Dedifferentiated amniotic fluid mesenchymal stem cell (primary cell): ENCODE measurements around the gene POLR1B.
"Not testable (repeated sequence)": the region's sequence is repeated elsewhere in the genome, so short reads cannot be mapped to it uniquely, and the experiment has no call there.

Experiments used
- DNase-seq: peaks from one replicate; pipeline ENCODE4 v3.0.0-alpha.2; 2016; ENCODE audit errors: extremely low spot score

The POLR1B gene

GRCh38 chr2:112600634-112601033 lies 58.4 kb downstream of the POLR1B start:
- DNase-seq, result no peak

DNA sequence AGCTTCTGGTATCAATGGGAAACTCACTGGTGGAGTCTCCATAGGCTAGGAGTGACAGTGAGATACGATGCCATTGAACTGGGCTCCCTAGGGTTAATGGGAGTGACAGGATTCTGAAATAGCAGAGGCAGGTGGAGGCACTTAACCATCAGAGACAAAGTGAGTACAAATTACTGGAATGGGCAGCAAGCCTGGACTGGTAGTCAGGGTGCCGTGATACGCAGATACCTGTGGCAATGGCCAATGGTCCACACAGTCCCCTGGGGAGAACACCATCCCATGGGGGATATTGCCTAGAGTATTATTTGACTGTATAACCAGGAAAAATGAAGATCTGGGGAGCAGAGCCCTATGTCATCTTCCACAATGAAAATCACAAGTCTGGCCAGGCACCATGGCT lies 59.5 kb downstream of the POLR1B start:
- no peak for DNase-seq

DNA sequence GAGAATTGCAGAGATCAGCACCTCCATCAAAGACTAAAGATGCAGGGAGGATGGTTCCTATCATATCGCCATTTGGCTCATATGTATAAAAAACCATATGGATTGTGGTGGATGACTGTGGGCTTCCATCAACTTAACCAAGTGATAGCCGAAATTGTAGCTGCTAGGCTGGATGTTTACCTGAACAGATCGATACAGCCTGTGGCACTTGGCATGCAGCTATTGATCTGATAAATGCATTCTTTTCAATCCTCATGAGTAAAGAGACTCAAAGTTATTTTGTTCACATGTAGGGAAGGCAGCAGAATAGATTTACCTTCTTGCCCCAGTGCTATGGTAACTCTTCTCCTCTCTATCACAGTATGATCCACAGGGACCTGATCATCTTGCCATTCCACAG lies 60.7 kb downstream of the POLR1B start:
- DNase-seq, result no peak

GRCh38 chr2:112603731-112604130 lies 61.5 kb downstream of the POLR1B start:
- DNase-seq, result no peak

- no peak for DNase-seq
Observed at GRCh38 chr2:112604952-112605351, 62.7 kb downstream of the POLR1B start.

GRCh38 chr2:112605926-112606325 lies 63.7 kb downstream of the POLR1B start:
- no peak for DNase-seq

- DNase-seq, result no peak
Observed at GRCh38 chr2:112606547-112606946, 64.3 kb downstream of the POLR1B start.

DNA sequence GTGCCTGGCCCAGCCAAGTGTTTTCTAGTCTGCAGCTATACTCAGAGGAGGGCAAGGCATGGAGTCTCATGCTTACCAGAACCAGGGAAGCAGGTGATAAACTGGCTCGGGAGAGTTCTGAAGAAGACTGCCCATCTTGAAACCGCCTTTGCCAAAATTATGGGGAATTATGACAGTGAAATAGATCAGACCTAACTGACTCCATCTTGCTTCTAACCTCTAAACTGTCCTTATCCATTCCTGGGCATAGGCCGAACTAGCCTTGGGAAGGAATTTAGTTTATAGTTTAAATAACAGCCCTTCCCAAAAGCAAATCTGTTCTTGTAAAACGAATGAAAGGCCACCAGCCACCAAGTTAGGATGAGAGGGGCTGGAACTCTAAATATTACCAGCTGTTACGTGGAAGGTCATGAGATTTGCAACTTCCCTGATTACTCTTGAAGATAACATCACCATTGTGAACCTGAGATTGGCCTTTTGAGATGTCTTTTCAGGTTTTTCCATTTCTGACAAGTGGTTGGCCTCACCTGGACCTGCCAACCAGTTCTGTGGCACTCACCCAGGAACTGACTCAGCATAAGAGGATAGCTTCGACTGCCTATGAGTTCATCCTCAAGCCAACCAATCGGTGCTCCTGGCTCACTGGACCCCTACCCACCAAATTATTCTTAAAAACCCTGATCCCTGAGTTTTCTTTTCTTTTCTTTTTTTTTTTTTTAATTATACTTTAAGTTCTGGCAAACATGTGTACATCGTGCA lies 65.6 kb downstream of the POLR1B start:
- no peak for DNase-seq

DNA sequence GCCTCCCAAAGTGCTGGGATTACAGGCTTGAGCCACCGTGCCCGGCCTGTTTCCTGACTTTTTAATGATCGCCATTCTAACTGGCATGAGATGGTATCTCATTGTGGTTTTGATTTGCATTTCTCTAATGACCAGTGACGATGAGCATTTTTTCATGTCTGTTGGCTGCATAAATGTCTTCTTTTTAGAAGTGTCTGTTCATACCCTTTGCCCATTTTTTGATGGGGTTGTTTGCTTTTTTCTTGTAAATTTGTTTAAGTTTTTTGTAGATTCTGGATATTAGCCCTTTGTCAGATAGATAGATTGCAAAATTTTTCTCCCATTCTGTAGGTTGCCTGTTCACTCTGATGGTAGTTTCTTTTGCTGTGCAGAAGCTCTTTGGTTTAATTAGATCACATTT lies 67.1 kb downstream of the POLR1B start:
- not testable (repeated sequence) for DNase-seq

DNA sequence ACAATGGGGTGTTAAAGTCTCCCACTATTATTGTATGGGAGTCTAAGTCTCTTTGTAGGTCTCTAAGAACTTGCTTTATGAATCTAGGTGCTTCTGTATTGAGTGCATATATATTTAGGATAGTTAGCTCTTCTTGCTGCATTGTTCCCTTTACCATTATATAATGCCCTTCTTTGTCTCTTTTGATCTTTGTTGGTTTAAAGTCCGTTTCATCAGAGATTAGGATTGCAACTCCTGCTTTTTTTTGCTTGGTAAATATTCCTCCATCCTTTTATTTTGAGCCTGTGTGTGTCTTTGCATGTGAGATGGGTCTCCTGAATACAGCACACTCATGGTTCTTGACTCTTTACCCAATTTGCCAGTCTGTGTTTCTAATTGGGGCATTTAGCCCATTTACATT lies 70.0 kb downstream of the POLR1B start:
- DNase-seq, result not testable (repeated sequence)

GRCh38 chr2:112614201-112614840 lies 72.1 kb downstream of the POLR1B start:
- no peak for DNase-seq

DNA sequence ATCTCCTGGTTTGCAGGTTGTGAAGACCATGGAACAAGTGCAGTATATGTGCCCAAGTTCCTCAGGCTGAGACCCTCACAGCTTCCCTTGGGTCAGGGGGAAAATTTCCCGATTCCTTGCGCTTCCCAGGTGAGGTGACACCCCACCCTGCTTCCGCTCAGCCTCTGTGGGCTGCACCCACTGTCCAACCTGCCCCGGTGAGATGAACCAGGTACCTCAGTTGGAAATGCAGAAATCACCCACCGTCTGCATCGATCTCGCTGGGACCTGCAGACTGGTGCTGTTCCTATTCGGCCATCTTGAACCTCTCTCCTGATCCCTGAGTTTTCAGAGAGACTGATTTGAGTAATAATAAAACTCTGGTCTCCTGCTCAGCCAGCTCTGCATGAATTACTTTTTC lies 72.8 kb downstream of the POLR1B start:
- DNase-seq, result no peak

DNA sequence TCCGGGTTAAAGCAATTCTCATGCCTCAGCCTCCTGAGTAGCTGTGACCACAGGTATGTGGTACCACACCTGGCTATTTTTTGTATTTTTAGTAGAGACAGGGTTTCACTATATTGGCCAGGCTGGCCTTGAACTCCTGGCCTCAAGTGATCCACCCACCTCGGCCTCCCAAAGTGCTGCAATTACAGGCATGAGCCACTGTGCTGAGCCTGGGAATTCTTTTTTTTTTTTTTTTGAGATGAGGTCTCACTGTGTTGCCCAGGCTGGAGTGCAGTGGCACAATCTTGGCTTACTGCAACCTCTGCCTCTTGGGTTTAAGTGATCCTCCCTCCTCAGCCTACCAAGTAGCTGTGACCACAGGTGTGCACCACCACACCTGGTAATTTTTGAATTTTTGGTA lies 73.5 kb downstream of the POLR1B start:
- not testable (repeated sequence) for DNase-seq

DNA sequence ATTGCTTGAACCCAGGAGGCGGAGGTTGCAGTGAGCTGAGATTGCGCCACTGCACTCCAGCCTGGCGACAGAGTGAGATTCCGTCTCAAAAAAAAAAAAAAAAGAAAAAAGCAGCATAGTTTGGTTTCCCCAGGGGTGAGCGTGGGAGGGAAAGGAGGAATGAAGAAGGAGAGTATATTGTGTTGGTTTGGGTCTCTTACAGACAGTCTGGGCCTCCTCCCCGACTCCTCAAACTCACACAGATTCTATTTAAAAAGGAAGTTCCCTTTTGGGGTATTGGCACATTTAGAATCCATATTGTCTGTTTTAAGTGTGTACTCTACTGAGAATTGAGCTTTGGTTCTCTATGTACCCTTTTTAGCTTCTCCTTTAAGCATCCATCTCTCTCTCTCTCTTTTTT lies 76.1 kb downstream of the POLR1B start:
- no peak for DNase-seq

- DNase-seq, result no peak
Observed at GRCh38 chr2:112621790-112622527, 79.7 kb downstream of the POLR1B start.

- peak; percentile 59 for DNase-seq
Observed at GRCh38 chr2:112622528-112622849, 80.2 kb downstream of the POLR1B start.

- peak; percentile 70 for DNase-seq
Observed at GRCh38 chr2:112623913-112624777, 81.9 kb downstream of the POLR1B start.

- no peak for DNase-seq
Observed at GRCh38 chr2:112625474-112626114, 83.3 kb downstream of the POLR1B start.

DNA sequence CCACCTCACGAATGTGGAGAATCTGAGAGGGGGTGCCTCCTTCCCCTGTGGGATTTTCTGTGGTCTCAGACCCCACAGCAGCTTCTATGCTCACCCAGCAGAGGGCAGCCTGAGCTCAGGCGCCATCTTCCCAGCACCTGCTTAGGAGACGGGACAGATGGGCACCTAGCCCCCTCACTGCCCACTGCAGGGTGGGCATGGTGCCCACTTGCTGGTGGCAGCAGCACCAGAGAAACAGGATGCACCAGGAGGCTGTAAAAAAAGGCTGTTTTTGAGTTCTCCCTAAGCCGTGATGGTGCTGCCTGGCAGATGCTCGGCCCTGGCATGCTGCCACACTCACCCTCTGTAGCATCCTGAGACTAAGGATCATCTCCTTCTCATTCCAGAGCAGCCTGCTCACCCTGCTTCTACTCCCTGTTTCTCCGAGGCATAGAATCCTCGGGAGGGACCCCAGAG lies 84.4 kb downstream of the POLR1B start:
- peak; percentile 34 for DNase-seq
